HTR-8/SVneo (cell line): ENCODE measurements around the gene SLC35A4.
"Not testable (repeated sequence)": the region's sequence is repeated elsewhere in the genome, so short reads cannot be mapped to it uniquely, and the experiment has no call there.

Experiments used
- DNase-seq: peaks from one replicate; pipeline ENCODE4 v3.0.0; 2011; ENCODE audit warnings: low spot score, mixed read lengths; ENCODE audit not compliant: insufficient read length
- FAIRE-seq: peaks from 2 replicates; lab custom pipeline; 2011; peaks lifted over from hg19 to GRCh38; lab: Jason Lieb, UNC

Gene SLC35A4

DNA sequence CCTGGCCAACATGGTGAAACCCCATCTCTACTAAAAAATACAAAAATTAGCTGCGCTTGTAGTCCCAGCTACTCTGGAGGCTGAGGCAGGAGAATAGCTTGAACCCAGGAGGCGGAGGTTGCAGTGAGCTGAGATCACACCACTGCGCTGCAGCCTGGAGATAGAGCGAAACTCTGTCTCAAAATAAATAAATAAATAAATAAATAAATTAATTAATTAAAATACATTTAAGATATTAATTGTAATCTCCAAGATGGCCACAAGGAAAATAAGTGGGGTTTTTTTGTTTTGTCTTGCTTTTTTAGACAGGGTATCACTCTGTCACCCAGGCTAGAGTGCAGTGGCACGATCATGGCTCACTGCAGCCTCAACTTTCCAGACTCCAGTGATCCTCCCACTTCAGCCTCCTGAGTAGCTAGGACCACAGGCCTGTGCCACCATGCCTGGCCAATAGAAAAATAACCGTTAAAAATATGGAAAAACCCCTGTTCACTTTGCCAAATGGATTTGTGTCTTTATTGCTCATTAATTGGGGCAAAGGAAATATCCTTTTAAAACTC lies 14.6 kb downstream of the SLC35A4 start:
- not testable (repeated sequence) for DNase-seq, FAIRE-seq

- no peak for DNase-seq
- FAIRE-seq = no peak
Measured at GRCh38 chr5:140587495-140587894, 22.9 kb downstream of the SLC35A4 start.

- no peak for DNase-seq
- FAIRE-seq = no peak
Measured at GRCh38 chr5:140588311-140589070, 23.9 kb downstream of the SLC35A4 start.

DNA sequence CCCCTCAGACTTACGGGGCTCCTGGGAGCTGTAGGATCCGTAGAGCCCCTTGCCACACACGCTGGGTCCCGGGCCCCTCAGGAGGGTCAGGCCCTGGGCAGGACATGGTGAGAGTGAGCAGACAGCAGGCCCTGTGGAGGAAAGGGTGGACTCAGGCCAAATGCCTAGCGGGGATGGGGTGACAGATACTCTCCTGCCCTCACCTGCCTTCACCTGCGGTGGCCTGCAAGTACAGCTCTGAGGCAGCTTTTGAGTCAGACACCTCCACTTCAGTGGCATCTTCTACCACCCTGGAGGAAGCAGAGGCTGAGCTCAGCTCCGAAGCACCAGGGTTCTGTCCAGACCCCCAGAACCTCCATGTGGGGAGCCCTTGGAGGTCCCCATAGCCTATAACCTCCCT lies 26.2 kb downstream of the SLC35A4 start:
- DNase-seq = no peak
- FAIRE-seq = no peak

DNA sequence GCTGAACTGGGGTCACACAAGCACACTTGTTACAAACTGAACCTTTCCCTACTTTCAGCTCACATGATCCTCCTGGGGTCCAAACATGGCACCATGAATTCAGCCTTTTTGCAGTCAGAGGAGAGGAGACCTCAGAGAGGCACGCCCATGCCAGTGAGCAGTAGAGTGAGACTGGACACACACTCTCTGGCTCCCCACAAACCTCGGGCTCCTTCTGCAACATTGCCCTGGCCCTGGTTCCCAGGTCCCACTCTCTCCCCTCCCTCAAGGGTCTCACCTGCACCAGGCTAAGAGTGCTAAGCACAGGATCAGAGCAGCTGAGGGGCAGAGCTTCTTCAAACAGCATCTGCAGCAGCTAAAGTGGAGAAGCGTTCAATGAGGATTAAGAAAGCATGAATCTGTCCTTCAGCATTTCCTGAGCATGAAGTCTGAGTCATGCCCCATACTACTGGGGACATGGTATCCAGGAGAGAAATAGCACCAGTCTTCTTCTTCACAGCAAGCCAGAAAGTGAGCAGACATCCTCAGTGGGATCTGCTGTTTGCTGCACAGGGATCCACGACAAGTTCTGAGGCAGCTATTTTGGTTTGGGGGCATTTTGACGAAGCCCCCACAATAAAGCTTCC lies 27.2 kb downstream of the SLC35A4 start:
- FAIRE-seq (no peak), DNase-seq (peak; percentile 43)

GRCh38 chr5:140593070-140593469 lies 28.4 kb downstream of the SLC35A4 start:
- DNase-seq, FAIRE-seq: not testable (repeated sequence)

- no peak for DNase-seq
- FAIRE-seq = no peak
Measured at GRCh38 chr5:140594169-140594568, 29.5 kb downstream of the SLC35A4 start.

- FAIRE-seq (no peak), DNase-seq (no peak)
Measured at GRCh38 chr5:140595538-140596300, 31.1 kb downstream of the SLC35A4 start.

DNA sequence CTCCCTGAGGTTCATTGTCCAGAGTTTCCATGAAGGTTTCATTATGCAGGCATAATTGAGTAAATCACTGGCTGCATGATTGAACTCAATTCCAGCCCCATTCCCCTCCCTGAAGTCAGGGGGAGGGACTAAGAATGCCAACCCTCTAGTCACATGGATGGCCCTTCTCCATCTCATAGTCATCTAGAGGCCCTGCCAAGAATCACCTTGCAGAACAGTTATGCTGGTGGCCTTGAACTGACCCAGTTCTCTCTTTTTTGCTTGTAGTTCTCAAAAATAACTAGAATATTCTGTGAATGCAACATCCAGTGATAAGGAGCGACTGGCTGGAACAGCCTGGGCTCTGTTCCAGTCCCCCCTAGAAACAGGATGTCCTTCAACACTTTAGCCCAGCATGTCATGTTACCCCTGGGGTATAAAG lies 31.7 kb downstream of the SLC35A4 start:
- DNase-seq = no peak
- no peak for FAIRE-seq

DNA sequence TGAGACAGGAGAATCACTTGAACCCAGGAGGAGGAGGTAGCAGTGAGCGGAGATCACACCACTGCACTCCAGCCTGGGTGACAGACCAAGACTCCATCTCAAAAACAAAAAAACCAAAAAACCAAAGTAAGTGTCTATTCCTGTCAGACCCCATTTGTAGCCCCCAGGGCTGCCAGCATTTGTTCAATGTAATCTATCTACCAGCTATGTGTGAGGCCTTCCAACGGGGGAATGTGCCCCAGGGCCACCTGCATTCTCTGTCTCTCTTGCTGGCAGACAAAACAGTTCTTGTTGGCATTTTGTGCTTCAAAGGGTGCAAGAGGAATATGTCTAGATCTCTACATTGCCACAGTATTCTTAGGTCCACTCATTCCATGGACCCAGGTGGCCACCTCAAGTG lies 34.2 kb downstream of the SLC35A4 start:
- no peak for FAIRE-seq
- no peak for DNase-seq

DNA sequence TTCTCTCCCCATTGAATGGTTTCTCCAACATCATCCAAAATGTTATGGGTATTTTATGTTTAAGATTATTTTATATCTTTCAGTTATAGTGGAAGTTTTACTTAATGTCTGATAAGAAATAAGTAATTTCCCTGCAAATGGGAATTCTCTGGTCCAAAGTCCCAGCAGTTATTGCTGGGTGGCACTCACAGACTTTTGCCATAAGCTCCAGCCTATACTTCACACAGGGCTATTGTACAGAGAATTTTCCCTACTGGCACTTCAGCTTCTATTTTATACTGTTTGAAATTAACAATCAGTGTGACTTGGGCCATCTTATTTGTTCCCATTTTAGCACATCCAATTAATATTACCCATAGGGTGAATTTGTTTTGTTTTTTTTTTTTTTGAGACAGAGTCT lies 35.5 kb downstream of the SLC35A4 start:
- FAIRE-seq = no peak
- no peak for DNase-seq

DNA sequence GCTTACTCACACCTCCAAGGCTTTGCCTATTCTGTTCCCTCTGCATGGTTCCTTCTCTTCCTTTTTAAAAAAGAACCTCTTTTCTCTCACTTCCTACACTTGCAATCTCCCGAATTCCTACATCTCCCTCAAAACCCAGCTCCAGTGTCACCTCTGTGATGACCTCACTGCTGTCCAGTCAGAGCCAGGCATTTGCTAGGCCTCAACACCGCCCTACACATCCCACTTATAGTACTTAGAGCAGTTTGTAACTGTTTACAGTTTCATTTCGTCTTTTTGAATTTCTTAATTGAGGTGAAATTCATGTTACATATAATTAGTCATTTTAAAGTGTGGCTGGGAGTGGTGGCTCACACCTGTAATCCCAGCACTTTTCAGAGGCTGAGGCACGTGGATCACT lies 37.5 kb downstream of the SLC35A4 start:
- DNase-seq = no peak
- FAIRE-seq = no peak

- not testable (repeated sequence) for FAIRE-seq, DNase-seq
Measured at GRCh38 chr5:140603446-140603698, 38.7 kb downstream of the SLC35A4 start.

DNA sequence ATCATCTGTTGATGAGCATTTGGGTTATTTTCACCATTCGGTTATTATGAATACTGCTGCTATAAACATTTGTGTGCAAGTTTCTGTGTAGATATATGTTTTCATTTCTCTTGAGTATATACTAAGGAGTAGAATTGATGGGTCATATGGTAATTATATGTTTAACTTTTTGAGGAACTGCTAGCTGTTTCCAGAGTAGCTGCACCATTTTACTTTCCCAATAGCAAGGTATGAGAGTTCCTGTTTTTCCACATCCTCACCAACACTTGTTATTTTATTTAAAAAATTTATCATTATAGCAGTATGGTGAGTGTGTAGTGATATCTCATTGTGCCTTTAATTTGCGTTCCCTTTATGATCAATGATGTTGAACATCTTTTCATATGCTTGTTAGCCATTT lies 39.1 kb downstream of the SLC35A4 start:
- no peak for FAIRE-seq

GRCh38 chr5:140605879-140606278 lies 41.3 kb downstream of the SLC35A4 start:
- FAIRE-seq = no peak
- DNase-seq = no peak

More for the DNA sequence above, 39.1 kb downstream of the SLC35A4 start:
- DNase-seq = no peak

DNA sequence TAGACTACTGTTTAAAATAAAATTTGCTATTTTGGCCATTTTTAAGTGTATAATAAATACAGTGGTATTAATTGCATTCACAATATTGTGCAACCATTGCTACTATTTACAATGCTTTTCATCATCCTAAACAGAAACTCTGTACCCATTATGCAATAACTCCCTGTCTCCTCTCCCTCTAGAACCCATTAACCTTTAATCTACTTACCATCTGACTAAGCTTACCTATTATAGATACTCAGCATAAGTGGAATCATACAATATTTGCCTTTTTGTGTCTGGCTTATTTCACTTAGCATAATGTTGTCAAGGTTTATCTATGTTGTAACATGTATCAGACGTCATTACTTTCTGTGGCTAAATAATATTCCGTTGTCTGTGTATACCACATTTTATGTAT lies 42.4 kb downstream of the SLC35A4 start:
- DNase-seq (no peak), FAIRE-seq (no peak)

DNA sequence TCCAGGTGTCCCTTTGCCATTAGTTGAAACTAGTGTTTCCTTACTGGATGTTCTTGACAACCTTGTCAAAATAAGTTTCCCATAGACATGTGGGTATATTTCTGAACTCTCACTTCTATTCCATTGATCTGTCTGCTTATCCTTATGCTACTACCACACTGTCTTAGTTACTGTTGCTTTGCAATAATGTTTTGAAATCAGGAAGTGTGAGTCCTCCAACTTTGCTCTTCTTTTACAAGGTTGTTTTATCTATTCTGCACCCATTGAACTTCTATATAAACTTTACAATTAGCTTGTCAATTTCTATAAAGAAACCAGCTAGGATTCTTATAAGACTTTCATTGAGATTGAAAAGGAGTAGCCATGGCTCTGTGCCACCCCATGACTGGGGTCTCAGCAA lies 44.1 kb downstream of the SLC35A4 start:
- FAIRE-seq (no peak), DNase-seq (no peak)

GRCh38 chr5:140609126-140609525 lies 44.5 kb downstream of the SLC35A4 start:
- FAIRE-seq (no peak), DNase-seq (no peak)

GRCh38 chr5:140611020-140611521 lies 46.4 kb downstream of the SLC35A4 start:
- no peak for FAIRE-seq

More at GRCh38 chr5:140611020-140611521, 46.4 kb downstream of the SLC35A4 start:
- DNase-seq = no peak
